ENCODE results near the gene RBM38. TPM values are rescaled to one million over a fixed set of nuclear protein-coding genes. Genes with fewer than 3 reads are reported as not detected.
A peak's percentile ranks its signal among the peaks of the same experiment; 100 is the strongest.

The RBM38 gene
- total RNA-seq, 2 donors from 2014 or later: 176 to 257 TPM

DNA sequence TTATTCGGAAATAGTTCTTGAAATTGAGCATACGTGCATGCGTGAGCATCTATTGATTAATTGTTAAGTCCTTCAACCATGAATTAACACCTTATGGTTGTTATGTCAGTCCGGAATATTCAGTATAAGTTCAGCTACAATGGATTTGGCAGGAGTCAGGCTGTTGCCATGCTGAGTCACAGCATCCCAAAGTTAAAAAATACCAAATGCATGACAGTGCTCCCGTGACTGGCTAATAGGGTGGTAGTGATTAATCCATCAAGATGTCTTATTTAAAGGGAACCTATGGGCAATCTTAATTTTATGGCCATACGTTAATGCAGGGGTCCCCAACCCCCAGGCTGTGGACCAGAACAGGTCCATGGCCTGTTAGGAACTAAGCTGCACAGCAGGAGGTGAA is 29.7 kb upstream of the RBM38 start:
- no peaks in the 10 kb centered on the region for H3K9me3 ChIP-seq (ENCODE audit: control insufficient read depth, low read length, poor library complexity, severe bottlenecking)
- Mint-ChIP-seq H3K36me3 (ENCODE audit: low read depth) (no peaks in the 10 kb centered on the region), H3K27me3 (no peaks in the 10 kb centered on the region), H3K4me1 (peaks cover 2% of the 10 kb centered on the region), H3K4me3 (no peak overlapping the region), H3K27ac (no peak overlapping the region)
- ATAC-seq (no peak), DNase-seq (no peak)

DNA sequence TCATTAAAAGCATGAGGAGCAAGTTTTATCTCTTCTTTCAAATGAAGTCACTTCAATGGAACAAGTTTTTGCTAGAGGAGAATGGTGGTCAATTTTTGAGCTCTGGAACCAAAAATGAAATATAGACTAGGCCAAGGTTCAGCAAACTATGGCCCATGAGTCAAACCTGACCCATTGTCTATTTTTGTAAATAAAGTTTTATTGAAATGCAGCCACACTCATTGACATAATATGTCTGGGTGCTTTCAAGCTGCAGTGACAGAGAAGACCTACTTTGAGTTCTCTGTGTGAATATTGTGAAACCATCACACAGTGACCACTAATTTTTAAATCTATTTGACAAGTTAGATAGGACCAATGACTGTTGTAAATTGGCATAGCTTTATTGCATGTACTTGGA is 26.7 kb upstream of the RBM38 start:
- H3K36me3 Mint-ChIP-seq (ENCODE audit: low read depth): peaks cover 5% of the 10 kb centered on the region
- no peaks in the 10 kb centered on the region for H3K27me3 Mint-ChIP-seq
- no peak overlapping the region for H3K27ac Mint-ChIP-seq

DNA sequence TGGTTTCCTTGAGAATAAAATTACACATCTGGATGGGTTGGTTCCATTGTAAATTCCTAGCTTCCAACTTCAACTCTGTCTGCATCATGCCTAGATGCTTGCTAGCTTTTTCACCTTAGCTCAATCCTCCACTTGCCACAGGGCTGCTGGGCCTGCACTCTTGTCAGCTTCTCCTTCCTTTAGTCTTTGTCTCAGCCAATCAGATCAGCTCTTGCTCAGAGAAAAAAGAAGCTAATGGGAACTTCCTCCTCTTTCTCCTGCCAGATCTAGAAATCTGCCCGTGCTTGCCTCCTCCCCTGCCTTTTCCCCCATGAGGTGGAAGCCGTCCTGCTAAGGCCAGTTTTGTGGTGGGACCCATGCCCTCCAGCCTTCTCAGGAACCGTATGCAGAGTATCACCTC is 21.6 kb upstream of the RBM38 start:
- DNase-seq: no peak
- no peak for ATAC-seq
- H3K27me3 Mint-ChIP-seq: no peaks in the 10 kb centered on the region
- H3K4me3 Mint-ChIP-seq: no peak overlapping the region
- H3K4me1 Mint-ChIP-seq: peaks cover 7% of the 10 kb centered on the region
- peak overlapping the region; percentile 51 for H3K27ac Mint-ChIP-seq
- no peaks in the 10 kb centered on the region for H3K9me3 ChIP-seq (ENCODE audit: control insufficient read depth, low read length, poor library complexity, severe bottlenecking)
- H3K36me3 Mint-ChIP-seq (ENCODE audit: low read depth): peaks cover 24% of the 10 kb centered on the region

More for the DNA sequence above, 26.7 kb upstream of the RBM38 start:
- Mint-ChIP-seq H3K4me1 (peaks cover 2% of the 10 kb centered on the region), H3K4me3 (no peak overlapping the region)
- DNase-seq (no peak), ATAC-seq (no peak)
- no peaks in the 10 kb centered on the region for H3K9me3 ChIP-seq (ENCODE audit: control insufficient read depth, low read length, poor library complexity, severe bottlenecking)

DNA sequence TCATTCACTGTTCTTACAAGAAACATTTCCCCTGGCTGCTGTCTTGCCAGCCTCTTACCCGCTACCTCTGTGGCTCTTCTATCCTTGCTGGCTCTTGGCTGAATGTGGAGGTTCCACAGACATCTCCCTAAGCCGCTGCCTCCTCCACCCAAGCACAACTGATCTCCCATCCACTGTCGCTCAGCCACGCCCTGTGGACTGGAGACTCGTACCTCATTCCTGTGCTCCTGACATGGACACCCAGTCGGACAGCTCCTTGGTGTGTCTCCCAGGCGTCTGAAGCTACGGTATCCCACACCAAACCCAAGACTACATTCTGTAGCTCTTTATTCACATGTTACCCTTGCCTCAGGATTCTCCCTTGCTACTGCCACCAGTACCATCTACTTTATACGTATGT is 20.9 kb upstream of the RBM38 start:
- H3K4me1 Mint-ChIP-seq: peaks cover 7% of the 10 kb centered on the region
- H3K27ac Mint-ChIP-seq: peak overlapping the region; percentile 47
- no peak for ATAC-seq
- no peaks in the 10 kb centered on the region for H3K9me3 ChIP-seq (ENCODE audit: control insufficient read depth, low read length, poor library complexity, severe bottlenecking)
- H3K36me3 Mint-ChIP-seq (ENCODE audit: low read depth): peaks cover 24% of the 10 kb centered on the region
- no peak for DNase-seq
- H3K4me3 Mint-ChIP-seq: peak overlapping the region; percentile 41
- no peaks in the 10 kb centered on the region for H3K27me3 Mint-ChIP-seq

DNA sequence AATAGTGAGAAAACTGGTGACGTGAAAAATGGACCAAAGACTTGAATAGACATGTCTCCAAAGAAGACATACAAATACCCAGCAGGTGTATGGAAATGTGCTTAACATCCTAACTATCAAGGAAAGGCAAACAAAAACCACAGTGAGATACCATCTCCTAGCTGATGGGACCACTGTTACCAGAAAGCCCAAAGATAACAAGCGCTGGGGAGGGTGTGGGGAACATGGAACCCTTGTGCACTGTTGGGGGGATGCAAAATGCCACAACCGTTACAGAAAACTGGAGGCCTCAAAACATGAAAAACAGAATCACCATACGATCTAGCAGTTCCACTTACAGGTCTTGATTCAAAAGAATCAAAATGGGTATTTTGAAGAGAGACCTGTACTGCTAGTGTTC is 19.8 kb upstream of the RBM38 start:
- peak overlapping the region; percentile 47 for H3K27ac Mint-ChIP-seq
- peaks cover 29% of the 10 kb centered on the region for H3K36me3 Mint-ChIP-seq (ENCODE audit: low read depth)
- no peak for DNase-seq

DNA sequence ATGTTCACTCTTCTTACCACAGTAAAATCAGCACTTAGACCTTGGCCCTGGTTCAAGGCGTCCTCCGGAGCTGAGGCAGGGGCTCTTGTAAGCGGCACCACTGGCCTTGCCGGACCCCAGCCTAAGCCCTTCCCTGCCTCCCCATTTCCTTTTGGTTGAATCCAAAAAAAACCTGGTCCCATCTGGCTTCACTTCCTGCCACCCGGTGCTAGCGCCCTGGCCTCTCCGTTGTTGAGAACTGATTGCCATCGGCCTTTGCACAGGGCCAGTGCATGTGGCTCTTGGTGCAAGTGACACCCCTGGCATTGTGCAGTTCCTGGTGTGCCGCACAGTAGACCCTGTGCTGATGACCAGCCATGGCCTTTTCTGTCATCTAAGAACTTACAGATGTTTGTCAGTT is 19.0 kb upstream of the RBM38 start:
- Mint-ChIP-seq H3K27me3 (no peaks in the 10 kb centered on the region), H3K4me3 (no peak overlapping the region), H3K4me1 (peaks cover 11% of the 10 kb centered on the region), H3K27ac (no peak overlapping the region), H3K36me3 (ENCODE audit: low read depth) (peaks cover 28% of the 10 kb centered on the region)
- no peak for ATAC-seq
- H3K9me3 ChIP-seq (ENCODE audit: control insufficient read depth, low read length, poor library complexity, severe bottlenecking): no peaks in the 10 kb centered on the region
- DNase-seq: no peak

More for the DNA sequence above, 19.8 kb upstream of the RBM38 start:
- H3K4me1 Mint-ChIP-seq: peaks cover 9% of the 10 kb centered on the region
- no peaks in the 10 kb centered on the region for H3K27me3 Mint-ChIP-seq
- no peak for ATAC-seq
- H3K9me3 ChIP-seq (ENCODE audit: control insufficient read depth, low read length, poor library complexity, severe bottlenecking): no peaks in the 10 kb centered on the region
- H3K4me3 Mint-ChIP-seq: no peak overlapping the region

DNA sequence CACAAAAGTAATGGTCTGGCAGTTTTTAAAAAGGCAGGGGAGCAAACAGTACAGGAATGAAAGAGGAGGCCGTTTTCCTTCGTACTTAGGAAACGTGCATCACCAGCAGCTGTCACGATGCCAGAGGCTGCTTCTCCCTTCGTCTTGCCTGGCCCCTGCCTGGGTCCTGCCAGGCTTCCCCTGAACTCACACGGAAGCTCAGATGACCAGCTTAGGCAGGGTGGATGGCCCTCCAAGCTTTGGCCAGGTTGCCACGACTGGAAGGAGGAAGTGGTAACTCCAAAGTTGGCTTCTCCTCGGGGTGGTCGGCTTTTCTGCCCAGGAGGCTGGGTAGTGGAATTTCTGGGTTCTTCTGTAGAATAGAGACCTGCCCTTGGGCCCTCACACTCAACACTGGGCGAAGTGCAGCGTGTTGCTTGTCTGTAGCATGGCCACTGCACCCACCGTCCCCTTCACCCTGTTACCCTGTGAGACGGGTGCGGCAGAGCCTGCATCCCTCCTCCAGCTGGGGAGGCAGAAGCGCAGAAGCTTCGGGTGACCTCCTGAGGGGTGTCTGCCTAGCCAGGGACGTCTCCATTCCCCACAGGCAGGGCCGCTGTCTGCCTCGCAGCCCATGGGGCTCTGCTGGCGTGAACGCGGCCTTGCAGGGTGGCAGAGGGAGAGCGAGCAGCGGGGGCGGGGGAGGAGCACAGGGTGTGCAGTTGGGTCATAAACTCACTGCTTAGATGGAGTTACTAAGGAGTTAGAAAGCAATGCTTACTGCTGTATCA is 18.4 kb upstream of the RBM38 start:
- Mint-ChIP-seq H3K4me1 (peaks cover 12% of the 10 kb centered on the region), H3K4me3 (no peak overlapping the region), H3K27me3 (no peaks in the 10 kb centered on the region), H3K27ac (peak overlapping the region; percentile 24), H3K36me3 (ENCODE audit: low read depth) (peaks cover 29% of the 10 kb centered on the region)
- H3K9me3 ChIP-seq (ENCODE audit: control insufficient read depth, low read length, poor library complexity, severe bottlenecking): no peaks in the 10 kb centered on the region
- no peak for DNase-seq
- no peak for ATAC-seq

DNA sequence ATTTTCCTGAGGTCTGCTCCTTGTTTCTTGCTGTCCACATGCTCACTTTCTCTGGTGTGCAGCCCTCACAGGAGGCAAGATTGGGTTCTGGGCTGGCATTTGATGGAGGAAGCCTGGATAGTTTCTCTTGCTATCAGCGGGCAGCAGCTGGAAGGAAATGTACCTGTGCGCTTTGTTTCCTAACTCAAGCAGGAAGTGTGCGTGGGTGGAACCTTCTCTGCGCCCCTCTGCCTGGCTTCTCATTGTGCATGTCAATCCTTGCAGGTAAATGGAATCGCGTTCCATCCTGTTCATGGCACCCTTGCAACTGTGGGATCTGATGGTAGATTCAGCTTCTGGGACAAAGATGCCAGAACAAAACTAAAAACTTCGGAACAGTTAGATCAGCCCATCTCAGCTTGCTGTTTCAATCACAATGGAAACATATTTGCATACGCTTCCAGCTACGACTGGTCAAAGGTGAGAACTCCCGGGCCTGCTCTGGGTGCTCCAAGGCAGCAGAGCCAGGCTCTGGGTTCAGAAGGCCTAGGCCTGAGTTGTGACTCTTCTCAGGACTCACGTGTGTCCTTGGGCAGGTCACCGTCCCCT is 16.8 kb upstream of the RBM38 start:
- H3K27ac Mint-ChIP-seq: peak overlapping the region; percentile 24
- H3K27me3 Mint-ChIP-seq: no peaks in the 10 kb centered on the region
- ATAC-seq (peak; percentile 47), DNase-seq (no peak)
- H3K36me3 Mint-ChIP-seq (ENCODE audit: low read depth): peaks cover 26% of the 10 kb centered on the region
- peaks cover 12% of the 10 kb centered on the region for H3K4me1 Mint-ChIP-seq
- no peaks in the 10 kb centered on the region for H3K9me3 ChIP-seq (ENCODE audit: control insufficient read depth, low read length, poor library complexity, severe bottlenecking)
- H3K4me3 Mint-ChIP-seq: no peak overlapping the region

DNA sequence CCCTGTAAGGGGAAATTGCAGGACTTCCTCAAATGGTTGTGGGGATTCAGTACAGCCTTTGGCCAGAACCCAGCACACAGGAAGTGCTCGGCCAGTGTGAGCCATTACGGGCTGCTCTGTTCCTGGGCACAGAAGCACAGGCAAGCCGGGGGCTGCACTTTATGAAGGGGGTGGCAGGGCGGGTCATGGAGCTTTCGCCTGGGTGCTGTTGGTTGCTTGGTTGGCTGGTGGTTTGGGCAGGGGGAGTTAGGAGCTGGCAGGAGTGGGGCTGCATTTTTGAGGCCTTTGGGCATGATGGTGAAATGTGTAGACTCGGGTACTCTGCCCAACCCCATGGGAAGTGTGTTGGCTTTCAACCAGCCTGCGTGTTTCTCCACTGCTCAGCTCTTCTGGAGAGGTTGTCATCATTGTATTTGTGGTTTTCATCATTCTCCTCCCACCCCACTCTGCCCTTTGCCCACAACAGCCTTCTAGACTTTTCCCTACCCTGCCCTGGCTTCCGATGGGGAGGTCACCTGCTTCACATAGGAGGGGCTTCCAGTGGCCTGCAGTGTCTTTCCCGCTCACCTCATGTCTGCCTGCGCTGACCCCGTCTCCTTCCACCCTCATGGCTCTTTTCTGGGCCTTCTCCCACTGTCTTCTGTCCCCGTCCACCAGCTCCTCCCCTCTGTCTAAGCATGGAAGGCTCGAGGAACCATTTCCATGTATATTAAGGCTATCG is 16.1 kb upstream of the RBM38 start:
- no peaks in the 10 kb centered on the region for H3K27me3 Mint-ChIP-seq
- H3K9me3 ChIP-seq (ENCODE audit: control insufficient read depth, low read length, poor library complexity, severe bottlenecking): no peaks in the 10 kb centered on the region
- H3K27ac Mint-ChIP-seq: peak overlapping the region; percentile 3
- ATAC-seq (peak; percentile 20), DNase-seq (no peak)
- peaks cover 12% of the 10 kb centered on the region for H3K4me1 Mint-ChIP-seq
- H3K36me3 Mint-ChIP-seq (ENCODE audit: low read depth): peaks cover 20% of the 10 kb centered on the region
- peak overlapping the region; percentile 58 for H3K4me3 Mint-ChIP-seq

DNA sequence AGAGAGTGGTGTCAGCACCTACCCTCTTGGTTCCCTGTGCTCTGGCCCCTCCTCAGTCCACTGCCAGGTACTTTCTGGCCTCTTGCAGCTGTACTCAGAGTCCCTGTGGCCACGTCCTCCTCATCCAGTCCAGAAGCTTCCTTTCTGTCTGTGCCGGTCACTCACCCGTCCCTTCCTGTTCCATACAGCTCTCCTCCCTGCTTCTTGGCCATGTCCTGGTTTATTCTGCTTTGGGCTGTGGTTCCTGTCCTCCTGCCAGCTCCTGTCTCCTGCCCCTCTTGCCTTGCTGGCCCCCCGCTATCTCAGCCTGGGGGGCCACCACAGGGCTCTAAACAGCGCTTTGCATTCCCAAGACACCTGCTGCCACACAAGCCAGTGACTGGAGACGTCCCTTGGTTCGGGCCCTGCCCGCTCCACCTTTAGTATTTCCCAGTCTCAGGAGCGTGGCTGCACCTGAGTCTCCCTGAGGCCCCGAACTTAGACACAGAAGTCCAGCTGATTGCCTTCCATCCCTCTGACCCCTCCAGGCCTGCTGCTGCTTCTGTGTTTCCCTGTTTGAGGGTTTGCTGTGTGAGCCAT is 15.5 kb upstream of the RBM38 start:
- no peaks in the 10 kb centered on the region for H3K27me3 Mint-ChIP-seq
- no peak for DNase-seq
- peak overlapping the region; percentile 3 for H3K27ac Mint-ChIP-seq
- peaks cover 13% of the 10 kb centered on the region for H3K36me3 Mint-ChIP-seq (ENCODE audit: low read depth)
- no peak overlapping the region for H3K4me3 Mint-ChIP-seq
- ATAC-seq: no peak
- no peaks in the 10 kb centered on the region for H3K9me3 ChIP-seq (ENCODE audit: control insufficient read depth, low read length, poor library complexity, severe bottlenecking)
- H3K4me1 Mint-ChIP-seq: peaks cover 10% of the 10 kb centered on the region

DNA sequence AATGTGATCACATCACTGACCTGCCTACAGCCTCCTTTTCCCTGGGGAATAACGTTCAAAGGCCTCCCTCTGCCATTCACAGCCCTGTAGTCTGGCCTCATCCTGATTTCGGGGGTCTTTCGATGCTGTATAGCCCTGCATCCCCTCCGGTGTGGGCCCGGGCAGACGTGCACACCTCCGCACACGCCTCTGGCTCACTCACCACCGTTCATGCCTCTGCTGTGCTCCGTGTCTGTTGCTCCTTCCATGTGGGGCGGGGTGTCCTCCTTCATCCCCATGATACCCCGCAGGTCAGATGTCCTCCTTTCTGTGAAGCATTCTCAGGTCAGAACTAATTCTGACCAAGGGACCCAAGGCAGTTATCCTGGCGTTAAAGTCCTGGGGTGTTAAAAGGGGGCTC is 13.8 kb upstream of the RBM38 start:
- ATAC-seq (no peak), DNase-seq (no peak)
- Mint-ChIP-seq H3K27ac (no peak overlapping the region), H3K4me1 (peaks cover 12% of the 10 kb centered on the region), H3K4me3 (no peak overlapping the region), H3K27me3 (no peaks in the 10 kb centered on the region), H3K36me3 (ENCODE audit: low read depth) (peaks cover 7% of the 10 kb centered on the region)
- no peaks in the 10 kb centered on the region for H3K9me3 ChIP-seq (ENCODE audit: control insufficient read depth, low read length, poor library complexity, severe bottlenecking)

DNA sequence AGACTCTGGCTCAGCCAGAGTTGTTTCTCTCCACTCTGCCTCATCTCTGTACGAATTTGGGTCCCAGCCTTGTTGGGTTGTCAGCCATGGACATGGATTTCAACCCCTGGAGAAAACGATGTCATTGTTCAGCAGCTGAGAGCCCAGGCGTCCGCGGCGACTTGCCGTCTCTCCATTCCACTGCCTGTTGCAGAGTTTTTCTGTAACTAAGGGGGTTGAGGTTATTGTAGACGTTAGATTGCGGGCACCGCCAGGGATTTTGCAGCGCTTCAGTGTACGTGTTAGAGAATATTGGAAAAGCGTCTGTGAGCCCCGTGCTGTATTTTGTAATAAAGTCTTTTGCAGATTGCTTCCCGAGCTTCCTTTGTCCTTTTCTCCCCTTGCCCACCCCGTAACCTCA is 13.1 kb upstream of the RBM38 start:
- no peaks in the 10 kb centered on the region for H3K9me3 ChIP-seq (ENCODE audit: control insufficient read depth, low read length, poor library complexity, severe bottlenecking)
- H3K27me3 Mint-ChIP-seq: no peaks in the 10 kb centered on the region
- H3K4me1 Mint-ChIP-seq: peaks cover 16% of the 10 kb centered on the region
- DNase-seq: no peak
- H3K27ac Mint-ChIP-seq: no peak overlapping the region
- no peak overlapping the region for H3K4me3 Mint-ChIP-seq
- no peak for ATAC-seq
- H3K36me3 Mint-ChIP-seq (ENCODE audit: low read depth): peaks cover 7% of the 10 kb centered on the region

DNA sequence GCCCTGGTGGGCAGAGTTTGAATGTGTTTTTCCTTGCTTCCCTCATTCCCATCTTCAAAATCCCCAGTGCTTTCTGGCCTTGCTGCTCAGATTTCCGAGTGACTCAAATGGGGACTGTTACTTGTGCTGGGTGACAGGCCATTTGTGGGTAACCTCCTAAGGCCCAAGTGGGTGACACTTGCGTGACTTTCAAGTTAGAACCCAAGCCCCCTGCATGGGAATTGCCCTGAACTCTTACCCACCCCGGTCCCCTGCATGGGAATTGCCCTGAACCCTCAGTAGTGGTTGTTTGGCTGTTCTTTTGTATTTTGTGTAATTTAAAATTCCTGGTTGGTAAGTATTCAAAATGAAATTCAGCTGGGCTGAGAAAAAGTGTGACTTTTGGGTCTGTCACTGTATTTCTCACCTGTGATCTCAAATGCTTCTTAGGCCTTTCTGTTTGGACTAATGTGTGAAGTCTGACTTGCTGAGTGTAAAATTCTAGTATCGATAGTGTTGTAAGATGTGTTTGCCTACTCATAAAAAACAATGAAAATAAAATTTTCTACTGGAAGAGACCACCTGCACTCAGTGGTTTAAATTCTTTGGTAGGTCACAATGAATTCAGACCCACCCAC is 12.4 kb upstream of the RBM38 start:
- H3K36me3 Mint-ChIP-seq (ENCODE audit: low read depth): peaks cover 7% of the 10 kb centered on the region
- no peak overlapping the region for H3K27ac Mint-ChIP-seq
- no peak overlapping the region for H3K4me3 Mint-ChIP-seq
- H3K4me1 Mint-ChIP-seq: peaks cover 16% of the 10 kb centered on the region
- ATAC-seq (no peak), DNase-seq (no peak)
- H3K27me3 Mint-ChIP-seq: no peaks in the 10 kb centered on the region
- H3K9me3 ChIP-seq (ENCODE audit: control insufficient read depth, low read length, poor library complexity, severe bottlenecking): no peaks in the 10 kb centered on the region

All from T-helper 17 cell (primary cell).